ENCODE measurements around the gene KCNAB2.

GRCh38 chr1:6108476-6108875 lies 62.8 kb downstream of the KCNAB2 start:
- TF ChIP-seq ESRRA (CRISPR knock-in tag; IDR thresholded peaks at IDR 0.05; ENCODE audit: borderline replicate concordance): no peak
- TF ChIP-seq CTCF (IDR thresholded peaks at IDR 0.05): no peak
- TF ChIP-seq TEAD1 (CRISPR knock-in tag; IDR thresholded peaks at IDR 0.05): no peak
- no peak for TF ChIP-seq E2F4 (CRISPR knock-in tag; IDR thresholded peaks at IDR 0.05; ENCODE audit: borderline replicate concordance, low read depth)
- TF ChIP-seq MAX (CRISPR knock-in tag; IDR thresholded peaks at IDR 0.05): no peak
- no peak for TF ChIP-seq SP1 (CRISPR knock-in tag; conservative IDR thresholded peaks at IDR 0.05)
- TF ChIP-seq IRF2 (CRISPR knock-in tag; IDR thresholded peaks at IDR 0.05; ENCODE audit: borderline replicate concordance, low read depth): no peak
- no peak for TF ChIP-seq RELA (CRISPR knock-in tag; IDR thresholded peaks at IDR 0.05; ENCODE audit: borderline replicate concordance)
- no peak for TF ChIP-seq AFF4 (CRISPR knock-in tag; IDR thresholded peaks at IDR 0.05; ENCODE audit: borderline replicate concordance)
- TF ChIP-seq ZNF317 (CRISPR knock-in tag; IDR thresholded peaks at IDR 0.05; ENCODE audit: borderline replicate concordance, low read depth): no peak
- no peak for TF ChIP-seq ZNF232 (CRISPR knock-in tag; IDR thresholded peaks at IDR 0.05)
- TF ChIP-seq KAT7 (CRISPR knock-in tag; IDR thresholded peaks at IDR 0.05; ENCODE audit: borderline replicate concordance): no peak
- no peak for TF ChIP-seq JUN (CRISPR knock-in tag; IDR thresholded peaks at IDR 0.05)
- no peak for TF ChIP-seq NR2C2 (CRISPR knock-in tag; IDR thresholded peaks at IDR 0.05)

All from WTC11 (cell line).